Urinary bladder (tissue), 4 donors: ENCODE results near the gene LRR1. TPM values are rescaled to one million over a fixed set of nuclear protein-coding genes. Genes with fewer than 3 reads are reported as not detected.
"Not testable (repeated sequence)": the region's sequence is repeated elsewhere in the genome, so short reads cannot be mapped to it uniquely, and the experiment has no call there.

Source experiments
- DNase-seq: peaks from one replicate; pipeline ENCODE4 v3.0.0-alpha.2; 2015; ENCODE audit errors: extremely low spot score
- H3K27ac ChIP-seq: one replicate; pipeline ENCODE4 v1.5.1; 2013; ENCODE audit warnings: low read depth, mild to moderate bottlenecking, moderate library complexity
- H3K36me3 ChIP-seq: one replicate; pipeline ENCODE4 v1.6.1; 2013; ENCODE audit warnings: mild to moderate bottlenecking, moderate library complexity; ENCODE audit not compliant: insufficient read depth
- H3K4me1 ChIP-seq: one replicate; pipeline ENCODE4 v1.6.1; 2013; ENCODE audit warnings: mild to moderate bottlenecking, moderate library complexity; ENCODE audit not compliant: insufficient read depth
- H3K4me3 ChIP-seq: one replicate; pipeline ENCODE4 v1.5.1; 2013; ENCODE audit warnings: low read depth, low read length
- WGBS: extraction: QIAGEN DNeasy Blood & Tissue Kit; methylation state at CpG from one replicate; pipeline ENCODE4 v1.1.7; 2013; 5-methylcytosine and 5-hydroxymethylcytosine counted together
- polyA plus RNA-seq: library from polyadenylated mRNA; stranded (reverse); fragments of 200-250 nt; gene quantifications from one replicate; pipeline ENCODE4 v1.2.3, GENCODE V29; 2013
- total RNA-seq: library from RNA; depleted of rRNA; stranded (reverse); fragments of >200 nt; gene quantifications from one replicate; pipeline ENCODE4 v1.2.3, GENCODE V29; 2014
- donor health status: healthy with polysubstance abuse.
- donor health status: healthy.

Gene LRR1
- total and polyA plus RNA-seq, 2 donors, result 8.6 to 19.2 TPM

GRCh38 chr14:49633640-49634546 lies 35.2 kb downstream of the LRR1 start:
- peak; percentile 84 for DNase-seq
- H3K27ac ChIP-seq, result peak overlapping the region; percentile 93
- H3K36me3 ChIP-seq, result peaks cover 1% of the 10 kb centered on the region
- under 1% methylated on average over 101 of the region's 101 CpGs for WGBS
- no peaks in the 10 kb centered on the region for H3K4me1 ChIP-seq
- peak overlapping the region; percentile 89 for H3K4me3 ChIP-seq

- under 1% methylated on average over 80 of the region's 80 CpGs for WGBS
- H3K4me1 ChIP-seq, result no peaks in the 10 kb centered on the region
- H3K36me3 ChIP-seq, result peaks cover 1% of the 10 kb centered on the region
- peak within 1 kb of the TSS; percentile 93 for H3K27ac ChIP-seq
- peak within 1 kb of the TSS; percentile 89 for H3K4me3 ChIP-seq
- no peak for DNase-seq
Measured at GRCh38 chr14:49634547-49635334, 36.0 kb downstream of the LRR1 start, which contains the start of gene DNAAF2. TSS of gene DNAAF2 (minus strand) at chr14:49635244. CDS start at chr14:49635149, 95 bp downstream.

GRCh38 chr14:49636866-49637265 lies 38.1 kb downstream of the LRR1 start:
- peaks cover 1% of the 10 kb centered on the region for H3K36me3 ChIP-seq
- H3K4me3 ChIP-seq, result no peak overlapping the region
- H3K27ac ChIP-seq, result no peak overlapping the region
- no peak for DNase-seq
- peaks cover 2% of the 10 kb centered on the region for H3K4me1 ChIP-seq
- 93% methylated on average over 1 of the region's 1 CpG for WGBS

GRCh38 chr14:49637534-49638078 lies 38.9 kb downstream of the LRR1 start:
- 86% methylated on average over 3 of the region's 3 CpGs for whole genome bisulfite sequencing
- no peak for DNase-seq
- Histone ChIP-seq H3K4me3 (no peak overlapping the region), H3K36me3 (peaks cover 1% of the 10 kb centered on the region), H3K27ac (no peak overlapping the region), H3K4me1 (peaks cover 2% of the 10 kb centered on the region)

GRCh38 chr14:49640540-49641417 lies 42.0 kb downstream of the LRR1 start:
- H3K36me3 ChIP-seq, result peaks cover 1% of the 10 kb centered on the region
- peaks cover 2% of the 10 kb centered on the region for H3K4me1 ChIP-seq
- H3K4me3 ChIP-seq, result no peak overlapping the region
- DNase-seq, result no peak
- WGBS, result 95% methylated on average over 7 of the region's 7 CpGs
- H3K27ac ChIP-seq, result no peak overlapping the region

GRCh38 chr14:49641697-49642129 lies 43.0 kb downstream of the LRR1 start:
- peaks cover 2% of the 10 kb centered on the region for H3K4me1 ChIP-seq
- peaks cover 1% of the 10 kb centered on the region for H3K36me3 ChIP-seq
- no peak for DNase-seq
- H3K4me3 ChIP-seq, result no peak overlapping the region
- no peak overlapping the region for H3K27ac ChIP-seq
- WGBS, result 45% methylated on average over 8 of the region's 8 CpGs

- Histone ChIP-seq H3K36me3 (no peaks in the 10 kb centered on the region), H3K27ac (no peak overlapping the region), H3K4me1 (peaks cover 2% of the 10 kb centered on the region), H3K4me3 (no peak overlapping the region)
- no peak for DNase-seq
Measured at GRCh38 chr14:49642163-49642562, 43.4 kb downstream of the LRR1 start.

GRCh38 chr14:49653508-49653907 lies 54.8 kb downstream of the LRR1 start:
- Histone ChIP-seq H3K27ac (no peak overlapping the region), H3K4me1 (no peaks in the 10 kb centered on the region), H3K36me3 (no peaks in the 10 kb centered on the region), H3K4me3 (no peak overlapping the region)
- no peak for DNase-seq
- 96% methylated on average over 6 of the region's 6 CpGs for WGBS

GRCh38 chr14:49654511-49654910 lies 55.8 kb downstream of the LRR1 start:
- no peak for DNase-seq
- Histone ChIP-seq H3K4me1 (no peaks in the 10 kb centered on the region), H3K4me3 (no peak overlapping the region), H3K36me3 (no peaks in the 10 kb centered on the region), H3K27ac (no peak overlapping the region)
- 98% methylated on average over 3 of the region's 3 CpGs for WGBS

GRCh38 chr14:49657500-49657899 lies 58.8 kb downstream of the LRR1 start:
- H3K4me1 ChIP-seq, DNase-seq, H3K4me3 ChIP-seq, H3K36me3 ChIP-seq, H3K27ac ChIP-seq: not testable (repeated sequence)
- 86% methylated on average over 6 of the region's 6 CpGs for WGBS

- Histone ChIP-seq H3K4me3 (no peak overlapping the region), H3K4me1 (no peaks in the 10 kb centered on the region), H3K27ac (no peak overlapping the region), H3K36me3 (no peaks in the 10 kb centered on the region)
- 86% methylated on average over 2 of the region's 2 CpGs for WGBS
- no peak for DNase-seq
Measured at GRCh38 chr14:49659526-49660455, 61.1 kb downstream of the LRR1 start.
